Lung (tissue), 12 donors: ENCODE measurements around the gene ADCY2. TPM values are rescaled to one million over a fixed set of nuclear protein-coding genes. Genes with fewer than 3 reads are reported as not detected.

Experiments used
- ATAC-seq: fragments of 200-7000 bp; cut with Tn5 transposase; one replicate; pipeline ENCODE4 v1.9.1; 2020; ENCODE audit warnings: moderate number of reproducible peaks; ENCODE audit not compliant: insufficient read depth, low FRiP score
- DNase-seq, 3 donors: peaks; one replicate each; pipeline ENCODE4 v3.0.0-alpha.2; 2013 to 2017
- H3K27ac ChIP-seq, 2 donors: one replicate each; pipeline ENCODE4 v1.5.1; 2013; ENCODE audit warnings: mild to moderate bottlenecking in 2 of 2, moderate library complexity in 2 of 2, control low read depth in 1 of 2, inconsistent platforms in 1 of 2, low read depth in 1 of 2, low read length in 1 of 2
- H3K27me3 ChIP-seq, 3 donors: one replicate each; pipeline ENCODE4 v1.5.1; 2013; ENCODE audit warnings: low read length in 2 of 3; ENCODE audit not compliant: control insufficient read depth in 3 of 3, insufficient read depth in 3 of 3
- H3K36me3 ChIP-seq, 4 donors: one replicate each; pipeline ENCODE4 v1.5.1; 2013; ENCODE audit warnings: low read length in 4 of 4, mild to moderate bottlenecking in 1 of 4, moderate library complexity in 1 of 4; ENCODE audit not compliant: control insufficient read depth in 4 of 4, insufficient read depth in 4 of 4
- H3K4me1 ChIP-seq, 5 donors: one replicate each; pipeline ENCODE4 v1.5.1; 2013; ENCODE audit warnings: low read length in 5 of 5, mild to moderate bottlenecking in 2 of 5, moderate library complexity in 1 of 5; ENCODE audit not compliant: control insufficient read depth in 5 of 5, insufficient read depth in 5 of 5
- H3K4me3 ChIP-seq: one replicate; pipeline ENCODE4 v1.5.1; 2013; ENCODE audit warnings: mild to moderate bottlenecking, control low read depth, moderate library complexity
- H3K9ac ChIP-seq, 2 donors: one replicate each; pipeline ENCODE4 v1.5.1; 2013; ENCODE audit warnings: low read length in 2 of 2, control low read depth in 1 of 2; ENCODE audit not compliant: insufficient read depth in 1 of 2
- H3K9me3 ChIP-seq, 4 donors: one replicate each; pipeline ENCODE4 v1.5.1; 2013; ENCODE audit warnings: low read length in 3 of 4, mild to moderate bottlenecking in 1 of 4, moderate library complexity in 1 of 4; ENCODE audit not compliant: control insufficient read depth in 4 of 4, insufficient read depth in 3 of 4
- WGBS, 2 donors: extraction: QIAGEN DNeasy Blood & Tissue Kit; methylation state at CpG; one replicate each; pipeline ENCODE4 v1.1.7; 2013; 5-methylcytosine and 5-hydroxymethylcytosine counted together
- polyA plus RNA-seq, 2 donors: library from polyadenylated mRNA; stranded (reverse); fragments of 200-250 nt; gene quantifications; one replicate each; pipeline ENCODE4 v1.2.1, GENCODE V29; 2013
- total RNA-seq, 2 donors: library from RNA; depleted of rRNA in 1 of 2; stranded (reverse); fragments of >200 nt in 1 of 2; gene quantifications; one replicate each; pipeline ENCODE4 v1.2.1, GENCODE V29; 2014 to 2021
- TF ChIP-seq, protein P1 (sequence below): IDR thresholded peaks from 2 replicates; pipeline ENCODE4 v1.5.1; 2012; ENCODE audit warnings: mild to moderate bottlenecking; ENCODE audit errors: control extremely low read depth, extremely low read depth
- donor health status: control.
- donor health status: control.
- donor health status: Bipolar disorder and iron deficiency.
- donor health status: healthy.
- donor health status: DM: yes; HTN: yes; CAD: no.

Gene ADCY2
- total and polyA plus RNA-seq, 4 donors, result 0.10 to 3.5 (median 0.84) TPM

DNA sequence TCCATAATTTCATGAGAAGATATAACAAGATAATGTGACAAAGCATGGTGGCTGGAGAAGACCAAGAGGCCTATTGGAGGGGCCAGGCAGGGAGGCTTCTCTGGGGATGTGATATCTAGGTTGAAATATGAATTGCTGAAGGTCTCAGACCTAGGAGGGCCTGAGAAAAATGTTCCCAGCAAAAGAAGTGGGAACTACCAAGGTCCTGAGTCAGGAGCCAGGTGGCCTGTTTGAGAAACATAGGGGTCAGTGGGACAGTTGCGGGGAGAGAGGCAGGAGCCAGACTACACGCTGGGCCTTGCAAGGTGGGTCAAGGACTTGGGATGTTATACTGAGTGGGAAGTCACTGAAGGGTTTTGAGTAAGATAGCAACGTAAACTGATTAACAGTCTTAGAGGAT lies 238.9 kb downstream of the ADCY2 start:
- WGBS, 2 donors, result 91 to 96% methylated on average over 3 of the region's 3 CpGs
- Histone ChIP-seq H3K9me3 (no peaks in the 10 kb centered on the region), H3K27ac (no peak overlapping the region), H3K27me3 (no peaks in the 10 kb centered on the region), H3K4me3 (no peak overlapping the region), H3K36me3 (no peaks in the 10 kb centered on the region), H3K9ac (no peak overlapping the region), H3K4me1 (no peaks in the 10 kb centered on the region)
- no peak for DNase-seq
- no peak for ATAC-seq
- TF ChIP-seq, protein P1, sequence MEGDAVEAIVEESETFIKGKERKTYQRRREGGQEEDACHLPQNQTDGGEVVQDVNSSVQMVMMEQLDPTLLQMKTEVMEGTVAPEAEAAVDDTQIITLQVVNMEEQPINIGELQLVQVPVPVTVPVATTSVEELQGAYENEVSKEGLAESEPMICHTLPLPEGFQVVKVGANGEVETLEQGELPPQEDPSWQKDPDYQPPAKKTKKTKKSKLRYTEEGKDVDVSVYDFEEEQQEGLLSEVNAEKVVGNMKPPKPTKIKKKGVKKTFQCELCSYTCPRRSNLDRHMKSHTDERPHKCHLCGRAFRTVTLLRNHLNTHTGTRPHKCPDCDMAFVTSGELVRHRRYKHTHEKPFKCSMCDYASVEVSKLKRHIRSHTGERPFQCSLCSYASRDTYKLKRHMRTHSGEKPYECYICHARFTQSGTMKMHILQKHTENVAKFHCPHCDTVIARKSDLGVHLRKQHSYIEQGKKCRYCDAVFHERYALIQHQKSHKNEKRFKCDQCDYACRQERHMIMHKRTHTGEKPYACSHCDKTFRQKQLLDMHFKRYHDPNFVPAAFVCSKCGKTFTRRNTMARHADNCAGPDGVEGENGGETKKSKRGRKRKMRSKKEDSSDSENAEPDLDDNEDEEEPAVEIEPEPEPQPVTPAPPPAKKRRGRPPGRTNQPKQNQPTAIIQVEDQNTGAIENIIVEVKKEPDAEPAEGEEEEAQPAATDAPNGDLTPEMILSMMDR, result no peak

DNA sequence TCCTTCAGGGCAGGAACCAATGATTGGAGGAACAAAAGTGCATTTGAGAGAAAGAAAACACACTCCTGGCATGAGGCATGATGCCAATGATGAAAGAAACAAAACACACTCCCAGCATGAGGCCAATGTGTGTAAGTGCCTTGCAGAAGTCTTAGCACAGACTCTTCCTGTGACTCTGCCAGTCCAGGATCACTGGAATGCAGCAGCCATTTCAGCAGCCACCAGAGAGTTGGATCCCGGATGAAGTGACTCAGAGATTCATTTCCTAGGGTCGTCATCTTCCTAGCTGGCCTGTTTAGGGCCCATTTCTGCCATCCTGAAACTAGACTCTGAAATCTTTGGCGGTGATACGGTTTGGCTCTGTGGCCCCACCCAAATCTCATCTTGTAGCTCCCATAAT lies 242.5 kb downstream of the ADCY2 start:
- no peak overlapping the region for H3K4me3 ChIP-seq
- H3K36me3 ChIP-seq, result no peaks in the 10 kb centered on the region
- TF ChIP-seq, protein P1, result no peak
- no peak for ATAC-seq
- no peak overlapping the region for H3K9ac ChIP-seq
- H3K27me3 ChIP-seq, result no peaks in the 10 kb centered on the region
- no peaks in the 10 kb centered on the region for H3K4me1 ChIP-seq
- WGBS, 2 donors, result 79 to 89% methylated on average over 4 of the region's 4 CpGs
- no peaks in the 10 kb centered on the region for H3K9me3 ChIP-seq
- no peak overlapping the region for H3K27ac ChIP-seq
- no peak for DNase-seq

DNA sequence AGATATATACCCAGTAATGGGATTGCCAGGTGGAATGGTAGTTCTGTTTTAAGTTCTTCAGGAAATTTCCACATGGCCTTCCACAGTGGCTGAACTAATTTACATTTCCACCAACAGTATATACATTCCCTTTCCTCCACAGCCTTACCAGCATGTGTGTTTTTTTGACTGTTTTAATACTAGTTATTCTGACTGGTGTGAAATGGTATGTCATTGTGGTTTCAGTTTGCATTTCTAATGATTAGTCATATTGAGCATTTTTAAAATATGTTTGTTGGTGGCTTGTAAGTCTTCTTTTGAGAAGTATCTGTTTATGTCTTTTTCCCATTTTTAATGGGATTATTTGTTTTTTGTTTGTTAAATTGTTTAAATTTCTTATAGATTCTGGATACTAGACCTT lies 246.1 kb downstream of the ADCY2 start:
- Histone ChIP-seq H3K27me3 (no peaks in the 10 kb centered on the region), H3K9me3 (no peaks in the 10 kb centered on the region), H3K4me3 (no peak overlapping the region), H3K27ac (no peak overlapping the region), H3K36me3 (no peaks in the 10 kb centered on the region), H3K4me1 (no peaks in the 10 kb centered on the region), H3K9ac (no peak overlapping the region)
- TF ChIP-seq, protein P1, result no peak
- DNase-seq (no peak), ATAC-seq (no peak)

DNA sequence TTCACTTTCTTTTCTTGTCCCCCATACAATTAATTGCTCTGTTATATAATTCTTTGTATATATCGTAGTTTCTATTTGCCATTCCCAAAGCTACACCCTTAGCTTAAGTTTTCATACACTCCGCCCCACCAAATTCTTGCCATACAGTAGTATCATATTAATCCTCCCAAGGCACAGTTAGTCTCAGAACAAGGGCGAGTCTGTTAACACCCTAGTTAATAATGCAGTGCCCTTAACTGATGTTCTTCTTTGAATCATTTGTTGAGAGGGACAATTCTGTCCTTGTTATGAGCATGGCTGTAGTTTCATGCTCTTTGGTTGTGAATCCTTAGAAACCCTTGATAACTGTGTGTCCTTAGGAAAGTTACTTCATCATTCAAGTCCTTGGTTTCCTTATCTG lies 248.8 kb downstream of the ADCY2 start:
- WGBS, 2 donors, result 81 to 87% methylated on average over 3 of the region's 3 CpGs

More for the DNA sequence above, 248.8 kb downstream of the ADCY2 start:
- H3K9me3 ChIP-seq, result no peaks in the 10 kb centered on the region
- H3K4me1 ChIP-seq, result no peaks in the 10 kb centered on the region
- TF ChIP-seq, protein P1, result no peak
- H3K36me3 ChIP-seq, result no peaks in the 10 kb centered on the region
- H3K9ac ChIP-seq, result no peak overlapping the region
- no peak overlapping the region for H3K4me3 ChIP-seq
- no peaks in the 10 kb centered on the region for H3K27me3 ChIP-seq
- H3K27ac ChIP-seq, result no peak overlapping the region
- DNase-seq (no peak), ATAC-seq (no peak)
